HG02885 (cell line): ENCODE data around the gene SLC26A6.

ENCODE experiments used
- ATAC-seq: cut with Tn5 transposase; IDR thresholded peaks from one replicate; pipeline ENCODE4 v1.9.1; 2021; ENCODE audit warnings: mild to moderate bottlenecking; ENCODE audit not compliant: unreplicated experiment, poor library complexity

SLC26A6 gene

DNA sequence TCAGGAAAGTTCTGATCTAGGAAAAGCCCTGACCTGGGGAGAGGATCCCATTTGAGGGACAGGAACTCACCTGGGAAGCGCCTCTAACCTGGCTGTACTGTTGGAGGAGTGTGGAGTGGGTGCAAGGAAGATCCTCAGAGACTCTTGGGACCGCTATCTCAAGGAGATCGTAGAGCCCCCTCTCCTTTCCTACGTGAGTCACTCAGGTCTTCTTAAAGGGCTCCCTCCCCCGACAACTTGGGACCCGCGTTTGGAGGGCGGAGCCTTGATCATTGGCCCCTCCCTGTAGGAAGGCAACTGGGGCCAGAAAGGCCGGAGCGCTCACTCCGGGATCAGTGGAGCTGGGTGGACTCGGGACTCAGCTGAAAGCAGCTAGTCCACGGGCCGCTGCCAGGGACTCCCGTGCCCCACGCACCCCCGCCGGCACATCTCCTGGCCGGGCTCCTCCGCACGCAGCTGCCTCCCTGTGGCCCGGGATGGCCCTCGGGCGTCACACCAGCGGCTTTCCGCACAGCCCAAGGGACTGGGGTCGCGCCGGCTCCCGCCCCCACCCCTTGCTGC, 520 bp downstream of the SLC26A6 start:
- ATAC-seq: peak; percentile 32

DNA sequence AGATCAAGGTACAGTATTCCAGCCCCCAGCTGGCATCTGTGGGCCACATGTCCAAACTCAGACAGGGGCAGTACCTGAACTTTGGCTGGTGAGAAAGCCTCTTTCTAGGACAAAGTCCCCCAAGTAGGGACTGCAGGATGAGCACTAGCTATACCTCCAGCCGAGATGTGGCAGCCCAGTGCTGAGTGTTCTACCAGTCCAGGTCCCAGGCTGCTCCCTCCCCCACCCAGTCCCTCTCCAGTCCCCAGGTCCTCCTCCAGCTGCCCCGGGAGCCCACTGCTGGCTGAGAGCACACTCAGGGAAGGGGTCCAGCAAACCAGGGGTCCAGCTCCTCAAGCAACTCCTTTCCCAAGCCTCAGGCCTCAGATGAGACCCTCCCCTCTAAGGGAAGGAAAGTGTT, 1.5 kb downstream of the SLC26A6 start:
- ATAC-seq: no peak

DNA sequence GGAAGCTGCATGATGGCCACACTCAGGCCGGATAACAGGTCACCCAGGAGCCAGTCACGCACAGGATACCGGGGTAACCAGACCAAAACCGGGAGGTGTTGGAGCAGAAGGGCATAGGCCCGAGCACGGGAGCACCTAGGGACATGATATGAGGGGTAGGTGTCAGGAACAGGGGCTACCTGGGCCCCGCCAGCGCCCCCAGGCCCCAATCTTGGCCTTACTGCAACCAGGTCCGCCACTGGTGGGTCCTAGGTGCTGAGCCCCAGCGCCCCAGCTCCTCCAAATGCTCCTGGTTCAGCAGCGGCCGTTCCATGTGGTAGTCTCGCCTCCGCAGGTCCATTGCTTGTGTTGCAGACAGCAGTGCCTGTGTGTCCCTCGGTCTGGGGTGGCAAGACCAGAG, 2.0 kb downstream of the SLC26A6 start:
- no peak for ATAC-seq

DNA sequence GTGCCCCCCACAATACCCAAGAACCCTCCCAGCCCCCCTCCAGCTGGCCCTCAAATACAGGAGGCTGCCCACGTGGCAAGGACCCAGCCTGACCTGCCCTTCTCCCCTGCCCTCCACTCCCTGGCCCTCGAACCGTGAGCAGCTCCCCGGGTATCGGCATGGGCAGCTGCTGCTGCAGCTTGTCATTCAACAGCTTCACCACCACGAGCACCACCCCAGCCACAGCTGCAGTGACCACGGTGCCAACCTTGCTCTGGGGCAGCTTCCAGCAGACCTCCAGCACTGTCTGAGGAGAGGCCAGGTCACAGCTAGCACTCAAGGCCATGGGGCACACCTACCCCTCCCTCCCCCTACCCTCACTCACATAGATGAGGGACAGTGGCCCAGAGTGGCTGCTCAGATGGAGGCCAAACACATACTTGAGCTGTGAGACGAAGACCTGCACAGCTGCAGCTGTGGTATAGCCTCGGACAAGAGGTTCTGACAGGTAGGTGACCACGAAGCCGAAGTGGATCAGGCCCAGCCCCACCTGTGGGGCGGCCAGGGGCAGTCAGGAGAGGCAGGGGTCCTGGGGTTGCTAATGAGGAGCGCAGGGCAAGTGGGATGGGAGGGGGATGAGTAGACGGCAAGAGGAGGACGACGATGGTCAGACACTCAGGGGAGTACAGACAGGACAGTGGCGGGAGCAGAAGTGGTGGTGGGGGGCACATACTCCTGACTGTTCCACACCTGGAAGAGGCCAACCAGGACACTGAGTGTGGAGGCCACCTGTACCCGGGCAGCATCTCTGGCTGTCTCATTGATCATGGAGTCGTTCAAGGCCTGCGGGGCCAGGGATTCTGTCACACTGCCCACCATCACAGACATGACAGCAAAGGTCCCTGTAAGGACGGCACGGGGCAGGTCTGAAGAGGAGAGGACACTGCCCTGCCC, 3.5 kb downstream of the SLC26A6 start:
- ATAC-seq: no peak

DNA sequence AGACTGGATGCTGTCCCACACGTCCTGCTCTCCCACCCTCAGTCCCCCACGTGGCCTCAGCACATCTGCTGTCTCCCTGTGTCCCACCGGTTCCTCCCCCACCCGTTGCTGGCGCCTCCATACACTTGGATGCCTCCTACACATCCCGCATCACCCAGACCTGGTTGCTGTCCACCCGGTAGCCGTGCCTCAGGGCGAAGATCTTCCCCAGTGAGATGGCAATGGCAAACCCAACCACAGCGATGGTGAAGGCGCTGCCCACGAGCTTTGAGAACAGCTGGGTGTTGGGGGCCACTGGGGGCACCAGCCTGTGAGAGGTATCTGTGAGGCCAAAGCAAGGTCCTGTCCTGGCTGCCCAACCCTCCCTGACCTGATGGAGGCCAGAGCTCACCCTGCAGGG, 4.4 kb downstream of the SLC26A6 start:
- no peak for ATAC-seq

DNA sequence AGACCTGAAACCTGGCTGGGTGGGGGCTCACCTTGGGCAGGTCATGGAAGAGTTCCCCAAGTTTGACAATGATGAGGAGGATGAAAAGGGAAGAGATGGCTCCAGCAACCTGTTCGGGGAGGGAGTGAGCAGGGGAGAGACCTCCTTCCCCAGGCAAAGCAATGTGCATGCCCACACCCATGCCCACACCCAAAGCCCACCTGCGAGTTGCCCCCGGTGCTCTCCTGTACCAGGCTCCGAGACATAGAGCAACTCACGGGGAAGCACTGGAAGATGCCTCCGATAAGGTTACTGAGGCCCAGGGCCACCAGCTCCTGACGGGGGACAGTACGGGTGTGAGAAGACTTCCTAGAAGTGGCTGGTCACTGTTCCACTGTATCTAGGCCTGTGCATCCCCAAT, 4.9 kb downstream of the SLC26A6 start:
- no peak for ATAC-seq

DNA sequence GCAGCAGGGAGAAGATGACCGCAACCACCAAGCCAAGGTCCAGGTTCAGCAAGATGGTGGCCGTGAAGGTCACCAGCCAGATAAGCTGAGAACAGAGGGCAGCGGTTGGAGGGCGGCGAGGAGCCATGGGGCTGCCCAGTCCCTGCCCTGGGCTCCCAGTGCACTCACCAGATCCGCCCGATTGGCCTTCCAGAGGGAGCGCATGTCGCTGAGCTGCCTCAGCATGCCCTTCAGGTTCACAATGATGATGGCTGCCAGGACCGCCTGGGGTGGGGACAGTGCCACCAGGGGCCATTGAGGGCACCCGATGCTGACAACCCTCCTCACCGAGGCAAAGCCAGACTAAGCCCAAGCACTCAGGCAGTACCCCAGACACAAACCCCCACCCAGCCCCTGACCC, 5.4 kb downstream of the SLC26A6 start:
- no peak for ATAC-seq

DNA sequence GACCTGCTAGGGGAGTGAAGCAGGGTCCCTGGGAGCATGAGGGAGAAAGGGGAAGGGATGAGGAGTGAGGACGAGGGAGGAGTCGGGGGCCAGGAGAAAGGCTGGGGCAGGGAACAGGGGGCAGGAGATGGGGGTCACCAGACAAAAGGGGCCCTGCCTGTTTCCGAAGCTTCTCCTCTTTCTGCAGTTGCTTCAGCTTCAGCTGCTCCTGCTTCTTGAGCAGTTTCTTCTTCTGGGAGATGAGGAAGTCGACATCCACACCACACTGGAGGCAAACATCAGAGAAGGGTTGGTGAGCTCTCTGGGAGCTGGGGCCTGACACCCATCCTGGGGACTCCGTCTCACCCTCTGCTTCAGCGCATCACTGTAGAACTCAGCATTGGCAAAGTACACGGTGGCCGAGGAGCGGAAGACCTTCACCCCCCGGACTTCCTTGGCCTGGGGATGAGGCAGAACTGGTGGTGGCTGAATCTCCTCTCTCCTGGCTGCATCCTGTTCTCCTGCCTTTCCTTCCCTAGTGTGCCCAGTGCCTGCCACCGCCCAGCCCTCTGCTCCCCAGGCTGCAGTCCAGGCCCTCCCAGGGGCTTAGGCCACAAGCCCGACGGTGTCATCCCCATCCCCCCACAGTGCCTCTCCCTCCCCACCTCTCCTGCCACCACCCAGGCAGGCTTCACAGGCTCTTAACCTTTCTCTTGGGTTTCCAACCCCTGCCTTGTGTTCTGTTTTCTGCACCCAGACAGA, 6.8 kb downstream of the SLC26A6 start:
- no peak for ATAC-seq

DNA sequence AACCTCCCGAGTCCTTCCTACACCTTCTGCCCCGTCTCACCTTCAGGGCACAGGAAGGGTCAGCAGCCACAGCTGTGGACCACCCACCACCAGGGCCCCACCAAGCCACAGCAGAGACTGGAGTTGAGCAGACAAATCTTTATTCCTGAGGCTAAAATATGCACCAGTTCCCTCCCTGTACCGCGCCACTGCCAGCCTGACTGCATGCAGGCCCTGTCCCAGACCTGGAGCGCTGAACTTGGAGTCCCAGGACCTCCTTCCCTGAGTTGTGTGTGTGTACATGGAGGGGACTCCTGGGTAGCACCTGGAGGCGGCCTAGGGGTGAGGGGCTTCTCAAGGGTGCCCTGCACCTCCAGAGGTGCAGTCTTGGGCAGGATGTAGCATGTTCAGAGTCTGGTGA, 9.7 kb downstream of the SLC26A6 start:
- ATAC-seq: no peak

DNA sequence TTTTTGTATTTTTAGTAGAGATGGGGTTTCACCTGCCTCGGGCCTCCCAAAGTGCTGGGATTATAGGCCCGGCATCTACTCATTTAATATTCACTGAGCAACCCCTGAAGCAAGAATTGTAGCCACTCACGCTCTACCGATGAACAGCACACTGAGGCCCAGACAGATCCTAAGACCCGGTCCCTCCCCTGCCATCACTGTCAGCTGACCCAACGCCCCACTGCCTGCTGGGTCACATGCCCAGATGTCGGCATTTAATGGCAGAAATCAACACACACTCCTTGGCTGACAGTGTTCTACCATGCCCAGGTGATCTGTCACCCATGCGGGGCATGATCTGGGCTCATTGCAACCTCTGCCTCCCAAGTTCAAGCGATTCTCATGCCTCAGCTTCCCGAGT, 10.5 kb downstream of the SLC26A6 start:
- ATAC-seq: no peak

DNA sequence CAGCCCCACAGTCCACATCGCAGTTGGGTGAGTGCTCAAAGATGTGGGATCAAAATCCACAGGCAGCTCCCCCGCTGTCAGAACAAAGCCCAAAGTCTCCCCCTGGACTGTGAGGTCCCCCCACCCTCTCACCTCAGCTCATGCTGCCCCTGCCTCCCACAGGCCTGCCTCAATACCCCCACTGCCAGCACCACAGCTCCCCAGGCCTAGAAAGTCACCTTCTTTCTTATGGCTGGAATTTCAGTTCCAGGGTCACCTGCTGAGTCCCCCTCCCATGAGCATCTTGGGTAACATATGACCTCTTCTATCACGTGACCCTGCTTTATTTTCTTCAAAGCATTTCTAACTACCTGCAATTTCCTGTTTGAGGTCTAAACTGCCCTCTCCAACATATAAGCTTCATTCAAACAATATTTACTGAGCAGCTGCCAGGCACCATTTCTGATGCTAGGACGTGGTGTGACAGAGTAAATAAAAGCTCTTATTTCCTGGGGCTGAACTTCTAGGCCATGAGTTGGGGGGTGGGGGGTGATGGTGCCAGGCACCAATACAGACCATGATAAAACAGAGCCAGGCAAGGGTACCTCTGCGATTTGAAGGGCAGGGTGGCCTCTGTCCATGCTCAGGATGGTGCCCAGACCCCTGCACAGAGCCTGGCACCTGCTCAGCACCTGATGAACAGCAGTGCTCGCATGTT, 11.3 kb downstream of the SLC26A6 start:
- no peak for ATAC-seq

DNA sequence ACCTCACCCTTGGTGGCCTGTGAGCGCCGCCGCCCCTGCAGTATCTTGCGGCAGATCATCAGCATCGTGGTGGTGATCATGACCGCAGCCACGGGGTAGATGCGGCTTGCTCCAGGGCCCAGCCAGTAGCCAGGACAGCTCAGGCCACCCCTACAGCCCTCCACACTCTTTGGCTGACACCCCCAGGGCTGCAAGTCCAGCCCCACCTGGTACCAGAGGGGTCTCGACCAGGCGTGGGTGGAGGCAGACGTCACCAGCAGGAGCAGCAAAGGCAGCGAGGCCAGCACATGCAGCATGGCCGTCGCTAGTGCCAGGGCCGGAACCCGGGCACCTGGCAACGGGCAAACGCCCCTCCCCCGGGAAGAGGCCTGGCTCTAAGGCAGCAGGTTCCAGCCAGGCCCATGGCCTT, 13.8 kb downstream of the SLC26A6 start, which contains the start of gene TMEM89:
TMEM89 (minus strand) TSS at position 309 of the 409 bp plus-strand sequence; CDS start at position 296, 13 bp downstream.
- ATAC-seq: no peak

DNA sequence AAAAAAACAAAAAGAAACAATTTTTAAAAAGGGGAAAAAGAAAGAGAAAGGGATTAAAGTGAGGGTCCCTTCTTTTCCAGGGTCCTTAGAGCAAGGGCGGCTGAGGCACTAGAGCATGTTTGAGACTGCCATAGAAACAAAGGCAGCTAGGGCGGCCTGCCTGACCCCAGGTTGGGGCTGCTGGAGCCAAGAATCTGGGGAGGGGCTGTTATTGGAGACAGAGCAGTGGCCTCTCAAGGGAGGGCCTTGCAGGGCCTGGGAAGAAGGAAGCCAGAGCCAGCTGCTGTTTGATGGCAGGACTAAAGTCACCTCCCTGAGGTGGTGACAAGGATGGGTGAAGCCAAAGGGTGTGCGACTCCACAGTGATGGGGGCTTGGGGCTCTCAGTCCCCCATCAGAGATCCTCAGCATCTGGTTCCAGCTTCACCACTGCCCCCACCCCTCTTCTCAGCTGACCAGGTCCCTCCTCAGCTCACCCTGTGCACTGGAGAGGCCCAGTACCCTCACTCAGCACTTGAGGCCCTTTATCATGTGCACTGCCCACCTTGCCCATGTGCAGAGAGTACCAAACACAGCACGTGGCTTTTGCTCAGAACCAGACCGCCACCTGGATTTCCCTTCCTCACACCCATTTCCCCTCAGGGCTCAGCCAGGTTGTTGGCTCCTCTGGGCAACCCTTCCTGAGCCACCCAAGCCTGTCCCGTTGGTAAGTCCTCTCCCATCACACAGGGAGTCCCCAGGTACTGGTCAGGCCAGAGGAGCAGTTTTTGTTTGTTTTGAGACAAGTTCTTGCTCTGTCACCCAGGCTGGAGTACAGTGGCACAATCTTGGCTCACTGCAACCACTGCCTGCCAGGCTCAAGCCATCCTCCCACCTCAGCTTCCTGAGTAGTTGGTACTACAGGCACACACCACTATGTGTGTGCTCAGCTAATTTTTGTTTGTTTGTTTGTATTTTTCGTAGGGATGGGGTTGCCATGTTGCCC, 15.4 kb downstream of the SLC26A6 start:
- ATAC-seq: no peak

DNA sequence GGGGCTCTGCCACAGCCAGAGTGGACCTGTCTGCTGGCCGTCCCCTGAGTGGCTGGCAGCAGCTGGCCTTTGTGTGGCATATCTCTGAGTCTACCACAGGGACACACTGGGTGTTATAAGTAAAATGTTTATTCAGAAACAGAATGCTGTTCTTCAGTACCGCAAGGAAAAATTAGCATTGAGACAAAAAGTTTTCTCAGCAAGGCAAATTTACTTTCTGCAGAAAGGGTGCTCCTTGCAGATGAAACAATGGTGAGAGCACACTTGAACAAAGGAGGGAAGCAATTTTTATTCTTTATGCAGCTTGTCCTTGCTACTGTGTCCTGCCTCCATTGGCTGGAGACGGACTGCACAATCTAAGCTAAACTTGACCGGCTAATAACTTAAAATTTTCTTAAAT, 17.7 kb downstream of the SLC26A6 start:
- ATAC-seq: no peak

DNA sequence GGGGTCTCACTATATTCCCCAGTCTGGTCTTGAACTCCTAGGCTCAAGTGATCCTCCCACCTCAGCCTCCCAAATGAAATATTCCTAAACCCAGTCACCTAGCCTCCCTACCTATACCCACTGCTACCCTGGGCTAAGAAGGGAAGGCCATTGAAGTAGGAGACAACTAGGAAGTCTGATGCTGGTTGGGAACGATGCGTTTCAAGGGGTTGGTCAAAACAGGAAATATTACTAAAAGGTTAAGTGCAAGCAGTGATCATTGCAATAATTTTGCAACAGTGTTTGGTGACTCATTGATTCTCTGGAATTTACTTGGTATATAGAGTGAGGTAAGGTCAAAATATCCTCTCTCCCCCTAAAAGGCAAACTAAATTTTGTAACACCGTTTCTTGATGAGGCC, 21.2 kb downstream of the SLC26A6 start:
- no peak for ATAC-seq

DNA sequence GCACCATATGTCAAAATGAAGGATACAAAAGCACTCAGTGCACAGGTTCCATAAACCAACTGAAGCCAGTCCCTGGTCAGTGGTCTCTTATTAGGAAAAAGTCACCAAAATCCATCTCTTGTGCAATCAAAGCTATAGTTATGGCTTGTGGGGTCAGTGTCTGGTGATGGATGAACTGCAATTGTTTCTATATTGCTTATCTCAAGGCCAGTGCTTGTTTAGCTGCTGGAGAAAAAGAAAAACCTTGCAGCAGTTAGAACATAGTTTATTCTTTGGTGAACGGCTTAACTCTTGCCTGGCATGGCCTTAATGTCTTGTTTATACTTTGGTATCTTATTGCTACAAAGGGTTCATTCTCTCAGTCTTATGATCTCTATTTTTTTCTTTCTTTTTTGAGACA, 23.0 kb downstream of the SLC26A6 start:
- no peak for ATAC-seq

DNA sequence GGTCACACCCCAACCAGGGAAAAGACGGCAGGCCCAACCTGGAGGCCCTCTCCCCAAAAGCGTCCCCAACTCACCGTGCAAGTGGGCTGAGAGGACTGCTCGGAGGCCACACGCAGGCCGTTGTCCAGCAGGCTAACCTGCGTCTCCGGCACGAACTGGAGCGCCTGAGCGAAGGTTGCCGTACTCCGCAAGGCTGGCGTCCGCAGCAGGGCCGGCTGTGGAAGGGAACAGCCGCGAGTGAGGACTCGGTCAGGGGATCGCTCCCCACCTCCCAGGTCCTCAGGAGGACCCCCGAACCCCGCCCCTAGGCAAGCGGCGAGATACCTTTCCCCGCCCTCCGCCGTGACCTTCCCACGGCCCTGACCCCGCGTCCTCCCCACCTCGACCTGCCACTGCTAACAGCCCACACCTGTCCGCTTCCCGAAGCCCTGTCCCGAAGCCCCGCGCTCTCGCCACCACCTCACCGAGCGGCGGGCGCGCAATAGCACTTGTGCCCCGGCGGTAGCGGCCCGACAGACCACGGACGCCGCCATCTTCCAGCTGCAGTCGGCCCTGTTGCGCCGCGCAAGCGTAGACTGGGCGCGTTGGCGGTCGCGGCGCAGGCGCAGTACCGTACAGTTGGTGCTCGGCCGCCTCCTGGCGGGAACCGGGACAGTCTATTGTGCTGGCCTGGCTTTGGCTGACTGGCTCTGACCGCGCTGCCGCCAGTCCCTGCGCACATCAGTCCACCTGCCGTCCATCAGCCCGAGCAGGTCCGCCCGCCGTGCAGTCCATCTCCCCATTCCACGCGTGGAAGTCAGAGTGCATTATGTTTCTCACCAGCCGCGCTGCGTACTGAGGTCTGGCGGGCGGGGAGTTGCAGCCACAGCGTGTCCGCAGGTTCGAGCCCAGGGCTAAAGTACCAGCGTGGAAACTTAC, 25.9 kb downstream of the SLC26A6 start, which contains the start of gene UQCRC1:
UQCRC1 (minus strand) TSS at position 559 of the 918 bp plus-strand sequence; CDS start at position 533, 26 bp downstream.
- ATAC-seq: peak; percentile 97

DNA sequence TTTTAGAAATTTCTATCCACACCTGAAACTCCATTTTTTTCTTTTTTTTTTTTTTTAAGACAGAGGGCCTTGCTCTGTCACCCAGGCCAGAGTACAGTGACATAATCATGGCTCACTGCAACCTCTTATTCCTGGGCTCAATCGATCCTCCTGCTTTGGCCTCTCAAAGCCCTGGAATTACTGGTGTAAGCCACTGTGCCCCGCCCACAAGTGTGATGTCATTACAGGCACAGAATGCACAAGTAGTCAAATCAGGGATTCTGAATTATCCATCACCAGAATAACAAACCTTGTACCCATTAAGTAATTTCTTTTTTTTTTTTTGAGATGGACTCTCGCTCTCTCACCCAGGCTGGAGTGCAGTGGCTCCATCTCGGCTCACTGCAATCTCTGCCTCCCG, 27.7 kb downstream of the SLC26A6 start:
- no peak for ATAC-seq
